Left forelimb (tissue), 1 donor: ENCODE data around the gene PRKN.

Experiments
- DNase-seq: peaks from one replicate; pipeline ENCODE4 v3.0.0-alpha.2; 2018; ENCODE audit warnings: low spot score

PRKN gene

GRCh38 chr6:161411265-161411944, 1316.2 kb downstream of the PRKN start:
- no peak for DNase-seq

- no peak for DNase-seq
Observed at GRCh38 chr6:161410736-161411135, 1316.8 kb downstream of the PRKN start.

GRCh38 chr6:161410076-161410475, 1317.5 kb downstream of the PRKN start:
- DNase-seq, result no peak

GRCh38 chr6:161409353-161409752, 1318.2 kb downstream of the PRKN start:
- no peak for DNase-seq

GRCh38 chr6:161408041-161408440, 1319.5 kb downstream of the PRKN start:
- DNase-seq, result no peak

GRCh38 chr6:161407581-161407980, 1320.0 kb downstream of the PRKN start:
- DNase-seq, result no peak

- DNase-seq, result no peak
Observed at GRCh38 chr6:161407115-161407514, 1320.5 kb downstream of the PRKN start.

- DNase-seq, result no peak
Observed at GRCh38 chr6:161406646-161407045, 1320.9 kb downstream of the PRKN start.

- DNase-seq, result no peak
Observed at GRCh38 chr6:161405418-161405817, 1322.1 kb downstream of the PRKN start.

- DNase-seq, result no peak
Observed at GRCh38 chr6:161403717-161404116, 1323.8 kb downstream of the PRKN start.

GRCh38 chr6:161401587-161402309, 1325.8 kb downstream of the PRKN start:
- DNase-seq, result no peak

GRCh38 chr6:161400671-161401070, 1326.9 kb downstream of the PRKN start:
- DNase-seq, result no peak

- no peak for DNase-seq
Observed at GRCh38 chr6:161396539-161396938, 1331.0 kb downstream of the PRKN start.

GRCh38 chr6:161395716-161396231, 1331.8 kb downstream of the PRKN start:
- no peak for DNase-seq

GRCh38 chr6:161394437-161394836, 1333.1 kb downstream of the PRKN start:
- DNase-seq, result no peak

- no peak for DNase-seq
Observed at GRCh38 chr6:161393839-161394364, 1333.7 kb downstream of the PRKN start.

GRCh38 chr6:161393292-161393691, 1334.3 kb downstream of the PRKN start:
- no peak for DNase-seq

- no peak for DNase-seq
Observed at GRCh38 chr6:161389756-161390155, 1337.8 kb downstream of the PRKN start.

GRCh38 chr6:161383951-161384350, 1343.6 kb downstream of the PRKN start:
- DNase-seq, result no peak

- DNase-seq, result no peak
Observed at GRCh38 chr6:161379834-161380582, 1347.6 kb downstream of the PRKN start.

- DNase-seq, result no peak
Observed at GRCh38 chr6:161378115-161378514, 1349.5 kb downstream of the PRKN start.

GRCh38 chr6:161377116-161377515, 1350.5 kb downstream of the PRKN start:
- DNase-seq, result no peak
